ENCODE measurements around the gene TSHZ1. TPM values are rescaled to one million over a fixed set of nuclear protein-coding genes. Genes with fewer than 3 reads are reported as not detected.

TSHZ1 gene
- total RNA-seq, 1 donor from 2014 or later = 4.8 TPM

DNA sequence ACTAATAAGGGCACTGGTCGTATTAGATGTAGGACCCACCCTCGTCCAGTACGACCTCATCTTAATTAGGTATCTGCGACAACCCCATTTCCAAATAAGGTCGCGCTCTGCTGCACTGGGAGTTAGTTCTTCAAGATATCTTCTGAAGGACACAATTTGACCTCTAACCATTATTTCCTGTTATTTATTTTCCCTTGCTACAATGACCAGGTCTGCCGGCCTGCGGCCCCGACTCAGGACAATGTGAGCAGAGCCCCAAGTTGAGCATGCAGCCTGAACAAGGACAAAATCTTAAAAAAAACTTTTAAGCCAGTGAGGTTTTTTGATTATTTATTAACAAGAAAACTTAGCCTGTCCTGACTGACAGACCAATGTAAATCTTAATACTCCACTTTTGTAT lies 109.3 kb downstream of the TSHZ1 start:
- TF ChIP-seq, protein P1, sequence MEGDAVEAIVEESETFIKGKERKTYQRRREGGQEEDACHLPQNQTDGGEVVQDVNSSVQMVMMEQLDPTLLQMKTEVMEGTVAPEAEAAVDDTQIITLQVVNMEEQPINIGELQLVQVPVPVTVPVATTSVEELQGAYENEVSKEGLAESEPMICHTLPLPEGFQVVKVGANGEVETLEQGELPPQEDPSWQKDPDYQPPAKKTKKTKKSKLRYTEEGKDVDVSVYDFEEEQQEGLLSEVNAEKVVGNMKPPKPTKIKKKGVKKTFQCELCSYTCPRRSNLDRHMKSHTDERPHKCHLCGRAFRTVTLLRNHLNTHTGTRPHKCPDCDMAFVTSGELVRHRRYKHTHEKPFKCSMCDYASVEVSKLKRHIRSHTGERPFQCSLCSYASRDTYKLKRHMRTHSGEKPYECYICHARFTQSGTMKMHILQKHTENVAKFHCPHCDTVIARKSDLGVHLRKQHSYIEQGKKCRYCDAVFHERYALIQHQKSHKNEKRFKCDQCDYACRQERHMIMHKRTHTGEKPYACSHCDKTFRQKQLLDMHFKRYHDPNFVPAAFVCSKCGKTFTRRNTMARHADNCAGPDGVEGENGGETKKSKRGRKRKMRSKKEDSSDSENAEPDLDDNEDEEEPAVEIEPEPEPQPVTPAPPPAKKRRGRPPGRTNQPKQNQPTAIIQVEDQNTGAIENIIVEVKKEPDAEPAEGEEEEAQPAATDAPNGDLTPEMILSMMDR (IDR thresholded peaks at IDR 0.05; ENCODE audit: insufficient read depth, low read length, poor library complexity, severe bottlenecking) = no peak
- Histone ChIP-seq H3K27me3 (ENCODE audit: control insufficient read depth, insufficient read depth, low read length) (no peaks in the 10 kb centered on the region), H3K4me3 (ENCODE audit: low read depth, low read length) (no peak overlapping the region), H3K36me3 (ENCODE audit: control insufficient read depth, insufficient read depth, low read length) (no peaks in the 10 kb centered on the region)
- no peak for DNase-seq (ENCODE audit: low read depth)

DNA sequence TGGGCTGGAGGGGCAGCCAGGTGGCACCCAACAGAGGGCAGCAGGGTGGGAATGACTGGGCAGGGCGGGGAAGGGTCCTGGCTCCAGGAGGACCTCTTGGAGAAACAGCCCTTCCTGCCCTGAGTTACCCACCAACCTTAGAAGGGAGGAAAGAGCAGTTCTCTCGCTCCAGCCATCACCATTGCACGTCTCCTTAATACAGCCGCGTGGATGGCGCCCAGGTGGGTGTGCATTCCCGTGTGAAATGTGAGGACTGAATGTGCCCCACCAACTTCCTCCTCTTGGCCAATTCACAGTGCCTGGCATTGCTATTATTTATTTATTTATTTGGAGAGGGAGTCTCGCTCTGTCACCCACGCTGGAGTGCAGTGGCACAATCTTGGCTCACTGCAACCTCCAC lies 109.9 kb downstream of the TSHZ1 start:
- TF ChIP-seq, protein P1 (IDR thresholded peaks at IDR 0.05; ENCODE audit: insufficient read depth, low read length, poor library complexity, severe bottlenecking) = no peak
- H3K36me3 ChIP-seq (ENCODE audit: control insufficient read depth, insufficient read depth, low read length) = no peaks in the 10 kb centered on the region
- H3K4me3 ChIP-seq (ENCODE audit: low read depth, low read length) = no peak overlapping the region
- no peaks in the 10 kb centered on the region for H3K27me3 ChIP-seq (ENCODE audit: control insufficient read depth, insufficient read depth, low read length)
- DNase-seq (ENCODE audit: low read depth) = no peak

DNA sequence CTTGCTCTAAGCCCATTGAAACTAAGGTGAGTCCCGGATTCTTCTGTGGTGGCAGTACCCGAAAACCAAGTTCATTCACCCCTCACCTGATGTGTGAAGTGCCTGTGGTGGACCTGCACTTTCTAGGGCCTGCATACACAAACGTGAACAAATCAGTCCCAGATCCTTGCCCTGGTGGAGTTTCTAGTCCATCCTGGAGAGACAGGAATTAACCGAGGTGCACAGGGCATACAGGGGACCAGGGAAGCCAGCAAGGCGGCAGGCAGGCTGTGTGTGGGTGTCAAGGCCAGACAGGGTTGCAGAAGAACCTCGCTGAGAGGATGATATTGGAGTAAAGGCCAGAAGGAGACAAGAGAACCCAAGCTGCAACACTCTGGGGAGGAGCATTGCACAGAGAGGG lies 110.8 kb downstream of the TSHZ1 start:
- TF ChIP-seq, protein P1 (IDR thresholded peaks at IDR 0.05; ENCODE audit: insufficient read depth, low read length, poor library complexity, severe bottlenecking) = no peak
- H3K27me3 ChIP-seq (ENCODE audit: control insufficient read depth, insufficient read depth, low read length) = no peaks in the 10 kb centered on the region
- no peaks in the 10 kb centered on the region for H3K36me3 ChIP-seq (ENCODE audit: control insufficient read depth, insufficient read depth, low read length)
- no peak overlapping the region for H3K4me3 ChIP-seq (ENCODE audit: low read depth, low read length)
- no peak for DNase-seq (ENCODE audit: low read depth)

DNA sequence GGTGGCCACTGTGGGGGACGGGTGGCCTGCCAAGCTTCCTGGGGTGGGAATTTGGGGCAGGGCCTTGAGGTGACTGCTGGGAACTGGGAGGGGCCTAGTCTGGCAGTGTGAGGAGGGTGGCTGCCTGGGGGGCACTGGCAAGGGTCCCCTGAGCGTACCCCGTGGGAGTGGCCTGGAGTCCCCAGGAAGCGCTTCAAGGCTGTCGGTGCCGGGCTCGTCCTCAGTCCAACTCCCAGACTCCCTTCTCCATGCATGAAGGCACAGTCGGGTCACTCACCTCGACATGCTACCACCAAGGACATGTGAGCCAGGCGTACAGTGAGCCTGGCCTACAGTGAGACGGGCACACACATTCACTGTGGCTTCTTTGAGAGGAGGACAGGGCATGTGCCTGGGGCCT lies 111.6 kb downstream of the TSHZ1 start:
- no peak for DNase-seq (ENCODE audit: low read depth)
- TF ChIP-seq, protein P1 (IDR thresholded peaks at IDR 0.05; ENCODE audit: insufficient read depth, low read length, poor library complexity, severe bottlenecking) = no peak
- H3K36me3 ChIP-seq (ENCODE audit: control insufficient read depth, insufficient read depth, low read length) = no peaks in the 10 kb centered on the region
- H3K4me3 ChIP-seq (ENCODE audit: low read depth, low read length) = no peak overlapping the region
- H3K27me3 ChIP-seq (ENCODE audit: control insufficient read depth, insufficient read depth, low read length) = no peaks in the 10 kb centered on the region

DNA sequence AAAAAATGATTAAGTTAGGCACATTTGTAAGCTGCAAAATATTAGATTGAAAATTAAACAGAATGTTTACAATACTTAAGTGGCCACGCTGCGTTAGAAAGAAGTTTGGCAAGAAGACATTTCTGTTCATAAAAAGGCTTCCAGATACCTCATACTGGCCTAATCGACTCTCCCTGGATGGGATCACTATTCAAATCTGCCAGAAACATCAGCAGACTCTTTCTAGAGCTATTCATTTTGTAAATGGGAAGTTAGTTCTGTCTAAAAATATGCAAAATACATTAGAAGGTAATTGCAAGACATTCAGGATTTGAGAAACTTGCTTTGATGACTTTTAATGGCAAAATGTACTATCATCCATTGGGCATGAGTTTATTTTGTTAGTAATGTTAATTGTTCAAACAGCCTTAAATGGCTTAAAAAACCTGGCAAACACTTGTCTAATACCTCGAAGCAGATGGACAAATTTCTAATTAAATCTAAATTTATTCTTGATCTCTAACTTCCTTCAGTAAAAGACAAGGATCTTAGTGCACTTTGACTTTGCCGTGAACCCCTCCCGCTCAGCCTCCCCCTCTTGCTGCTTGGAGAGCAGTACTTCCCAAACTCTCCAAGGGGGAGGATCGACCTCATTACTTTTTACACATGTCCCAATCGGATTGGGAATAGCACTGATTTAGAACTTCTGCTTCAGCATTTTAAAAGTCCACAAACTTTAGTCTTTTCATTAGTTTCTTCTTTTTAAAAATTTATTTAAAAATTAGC lies 113.4 kb downstream of the TSHZ1 start:
- H3K36me3 ChIP-seq (ENCODE audit: control insufficient read depth, insufficient read depth, low read length) = no peaks in the 10 kb centered on the region
- H3K27me3 ChIP-seq (ENCODE audit: control insufficient read depth, insufficient read depth, low read length) = no peaks in the 10 kb centered on the region
- TF ChIP-seq, protein P1 (IDR thresholded peaks at IDR 0.05; ENCODE audit: insufficient read depth, low read length, poor library complexity, severe bottlenecking) = no peak
- no peak overlapping the region for H3K4me3 ChIP-seq (ENCODE audit: low read depth, low read length)
- DNase-seq (ENCODE audit: low read depth) = no peak

Measured in kidney epithelial cell (primary cell).